Embryonic facial prominence (tissue), 1 donor: Measurements from ENCODE around the gene GLMN.

Experiments
- DNase-seq: peaks from one replicate; pipeline ENCODE4 v3.0.0-alpha.2; 2016; ENCODE audit errors: extremely low spot score

Gene GLMN, protein sequence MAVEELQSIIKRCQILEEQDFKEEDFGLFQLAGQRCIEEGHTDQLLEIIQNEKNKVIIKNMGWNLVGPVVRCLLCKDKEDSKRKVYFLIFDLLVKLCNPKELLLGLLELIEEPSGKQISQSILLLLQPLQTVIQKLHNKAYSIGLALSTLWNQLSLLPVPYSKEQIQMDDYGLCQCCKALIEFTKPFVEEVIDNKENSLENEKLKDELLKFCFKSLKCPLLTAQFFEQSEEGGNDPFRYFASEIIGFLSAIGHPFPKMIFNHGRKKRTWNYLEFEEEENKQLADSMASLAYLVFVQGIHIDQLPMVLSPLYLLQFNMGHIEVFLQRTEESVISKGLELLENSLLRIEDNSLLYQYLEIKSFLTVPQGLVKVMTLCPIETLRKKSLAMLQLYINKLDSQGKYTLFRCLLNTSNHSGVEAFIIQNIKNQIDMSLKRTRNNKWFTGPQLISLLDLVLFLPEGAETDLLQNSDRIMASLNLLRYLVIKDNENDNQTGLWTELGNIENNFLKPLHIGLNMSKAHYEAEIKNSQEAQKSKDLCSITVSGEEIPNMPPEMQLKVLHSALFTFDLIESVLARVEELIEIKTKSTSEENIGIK

GRCh38 chr1:92298573-92299476, at the start of gene GLMN, which contains the start of gene RPAP2:
TSS of gene GLMN (minus strand) at chr1:92298987. CDS start at chr1:92297999, 988 bp downstream.
TSS of gene RPAP2 (plus strand) at chr1:92299059. CDS start at chr1:92299074, 15 bp downstream.
- peak; percentile 68 for DNase-seq

GRCh38 chr1:92346866-92347640, 48.3 kb upstream of the GLMN start:
- no peak for DNase-seq

GRCh38 chr1:92343061-92343460, 44.3 kb upstream of the GLMN start:
- DNase-seq: no peak

DNA sequence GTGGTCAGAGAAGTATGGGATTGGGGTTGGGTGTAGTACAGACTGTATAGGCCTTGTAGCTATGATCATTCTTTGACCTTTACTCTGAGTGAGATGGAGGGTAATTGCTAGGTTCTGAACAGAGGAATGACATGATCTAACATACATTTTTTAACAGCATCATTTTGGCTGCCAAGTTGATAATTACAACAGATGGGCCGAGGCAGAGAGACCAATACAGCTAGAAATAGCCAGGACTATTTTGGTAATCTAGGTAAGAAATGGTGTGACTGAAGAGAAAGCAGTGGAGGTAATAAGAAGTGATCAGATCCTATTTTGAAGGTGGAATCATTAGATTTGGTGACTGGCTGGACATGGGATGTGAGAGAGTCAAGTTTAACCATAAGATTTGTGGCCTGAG, 43.6 kb upstream of the GLMN start:
- no peak for DNase-seq

DNA sequence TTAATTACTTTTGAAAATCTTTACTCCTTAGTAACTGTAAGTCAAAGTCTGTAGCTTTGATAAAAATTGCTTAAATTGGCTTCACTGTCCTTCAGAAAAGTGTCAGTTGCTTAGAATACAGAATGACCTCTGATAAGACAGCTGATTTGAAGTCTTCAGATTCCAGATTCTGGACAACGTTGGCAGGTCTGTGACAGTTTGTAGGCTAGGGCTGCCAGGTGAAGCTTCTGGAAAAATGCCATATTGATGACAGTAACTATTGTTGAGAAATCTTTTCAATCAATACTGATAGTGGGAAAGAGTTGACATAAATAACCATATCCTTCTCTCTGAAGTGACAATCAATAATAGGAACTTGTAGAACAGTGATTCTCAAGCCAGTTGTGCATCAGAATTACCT, 41.4 kb upstream of the GLMN start:
- no peak for DNase-seq

DNA sequence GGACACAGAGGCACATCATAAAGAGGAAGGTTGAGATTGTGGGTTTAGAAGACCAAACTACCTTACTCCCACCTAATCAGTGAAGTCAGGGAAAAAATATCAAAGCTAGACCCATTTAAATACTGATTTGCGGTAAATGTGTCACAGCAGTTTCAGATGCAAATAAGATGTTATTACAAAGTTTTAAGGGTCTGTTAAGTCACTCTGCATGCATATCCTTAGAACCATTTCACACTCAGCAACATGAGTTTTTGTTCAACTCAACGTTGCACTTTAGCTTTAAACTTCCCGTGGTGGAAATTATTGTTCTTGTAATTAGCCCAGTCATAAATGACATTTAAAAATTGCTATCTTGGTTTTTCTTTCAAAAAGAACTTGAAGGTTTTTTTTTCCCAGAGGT, 34.9 kb upstream of the GLMN start:
- DNase-seq: no peak

DNA sequence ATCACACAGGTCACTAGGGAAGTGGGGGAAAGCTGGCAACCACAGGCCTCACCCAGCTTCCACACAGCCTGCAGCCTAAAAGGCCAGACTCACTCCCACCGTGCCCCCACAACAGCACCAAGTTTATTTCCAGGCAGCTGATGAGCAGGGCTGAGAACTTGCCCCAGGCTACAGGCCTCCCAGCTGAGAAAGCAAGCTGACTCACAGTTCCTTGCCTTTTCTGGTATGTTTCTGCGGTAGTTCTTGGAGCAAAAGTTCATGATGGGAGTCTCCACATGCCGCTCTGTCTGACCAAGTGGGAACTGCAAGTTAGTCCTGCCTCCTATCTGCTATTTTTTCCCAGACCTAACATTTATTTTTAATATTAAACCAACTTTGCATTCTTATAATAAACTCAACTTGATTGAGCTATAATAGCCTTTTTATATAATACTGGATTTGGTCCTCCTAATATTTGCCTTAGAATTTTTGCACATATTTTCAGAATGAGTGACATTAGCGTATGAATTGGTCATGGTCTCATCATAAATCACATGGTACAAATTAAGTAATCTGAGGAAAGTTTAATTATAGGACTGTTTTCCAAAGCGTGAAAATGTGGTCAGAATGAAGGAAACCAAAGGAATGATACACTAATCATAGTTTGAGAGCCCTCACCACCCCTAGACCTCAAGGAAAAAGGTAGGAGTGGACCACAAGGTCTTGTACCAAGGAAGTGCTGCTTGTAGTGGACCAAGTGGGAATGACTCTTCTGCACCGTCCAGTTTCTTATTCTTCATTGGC, 30.8 kb upstream of the GLMN start:
- no peak for DNase-seq

DNA sequence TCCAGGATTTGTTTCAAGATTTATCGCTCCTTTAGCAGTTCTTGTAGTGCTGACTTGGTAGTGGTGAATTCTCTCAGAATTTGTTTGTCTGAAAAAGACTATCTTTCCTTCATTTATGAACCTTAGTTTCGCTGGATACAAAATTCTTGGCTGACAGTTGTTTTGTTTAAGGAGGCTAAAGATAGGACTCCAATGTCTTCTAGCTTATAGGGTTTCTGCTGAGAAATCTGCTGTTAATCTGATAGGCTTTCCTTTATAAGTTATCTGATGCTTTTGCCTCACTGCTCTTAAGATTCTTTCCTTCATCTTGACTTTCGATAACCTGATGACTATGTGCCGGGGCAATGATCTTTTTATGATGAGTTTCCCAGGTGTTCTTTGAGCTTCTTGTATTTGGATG, 29.0 kb upstream of the GLMN start:
- no peak for DNase-seq

DNA sequence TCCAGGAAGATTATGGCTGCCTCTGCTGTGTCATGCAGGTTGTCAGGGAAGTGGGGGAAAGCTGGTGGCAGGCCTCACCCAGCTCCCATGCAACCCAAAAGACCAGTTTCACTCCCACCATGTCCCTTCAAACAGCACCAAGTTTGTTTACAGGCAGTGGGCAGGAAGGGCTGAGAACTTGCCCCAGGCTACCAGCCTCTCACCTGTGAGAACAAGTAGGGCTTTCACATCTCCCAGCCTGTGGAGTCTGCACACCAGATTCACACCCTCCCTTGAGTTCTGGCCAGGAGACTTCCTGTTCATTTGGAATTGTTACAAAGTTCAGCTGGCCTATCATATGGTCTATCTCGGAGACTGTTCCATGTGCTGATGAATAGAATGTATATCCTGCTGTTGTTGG, 27.9 kb upstream of the GLMN start:
- no peak for DNase-seq

DNA sequence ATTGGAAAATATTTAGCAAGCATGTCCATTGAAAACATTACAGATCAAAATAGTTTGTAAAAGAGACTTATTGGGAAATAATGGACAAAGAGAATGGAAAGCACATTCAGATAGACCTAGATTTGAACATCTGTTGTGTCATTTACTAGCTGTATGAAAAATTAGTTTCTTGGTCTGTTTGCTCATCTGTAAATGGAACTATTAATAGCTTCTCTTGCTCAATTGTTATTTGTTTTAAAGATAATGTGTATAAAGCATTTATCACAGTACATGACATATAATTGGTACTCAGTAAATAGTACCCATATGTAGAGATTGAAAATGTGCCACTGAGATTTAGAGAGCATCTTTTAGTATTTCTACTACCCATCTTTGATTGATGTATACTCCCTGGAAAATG, 26.0 kb upstream of the GLMN start:
- no peak for DNase-seq

GRCh38 chr1:92323473-92324453, 25.0 kb upstream of the GLMN start:
- no peak for DNase-seq

DNA sequence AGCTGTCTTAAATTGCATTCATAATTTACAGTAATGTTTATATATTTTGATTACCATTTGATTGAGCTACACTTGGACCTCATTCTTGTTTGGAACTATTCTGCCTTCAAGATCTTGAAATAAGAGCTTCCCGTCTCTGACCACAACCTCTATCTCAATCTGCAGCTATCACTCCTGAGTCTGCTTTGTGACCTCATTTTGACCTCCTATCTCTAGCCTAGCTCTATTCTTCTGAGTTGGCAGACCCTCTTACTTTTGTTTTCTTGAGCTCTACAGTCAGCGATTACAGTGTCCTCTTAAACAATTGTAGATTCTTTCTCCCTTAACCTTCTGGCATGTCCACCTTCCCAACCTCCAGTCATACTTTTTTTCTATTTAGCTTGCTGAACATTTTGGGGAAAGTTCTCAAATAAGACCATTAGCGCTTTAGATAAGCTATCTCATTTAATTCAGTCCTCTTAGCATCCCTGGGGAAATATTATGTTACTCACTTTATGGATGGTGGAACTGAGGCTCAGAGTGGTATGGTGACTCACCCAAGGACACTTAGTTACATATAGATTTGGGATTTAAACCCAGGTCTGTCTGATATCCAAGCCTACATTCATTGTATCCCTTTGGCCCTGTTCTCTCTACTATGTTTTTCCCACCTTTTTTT, 19.2 kb upstream of the GLMN start:
- no peak for DNase-seq

DNA sequence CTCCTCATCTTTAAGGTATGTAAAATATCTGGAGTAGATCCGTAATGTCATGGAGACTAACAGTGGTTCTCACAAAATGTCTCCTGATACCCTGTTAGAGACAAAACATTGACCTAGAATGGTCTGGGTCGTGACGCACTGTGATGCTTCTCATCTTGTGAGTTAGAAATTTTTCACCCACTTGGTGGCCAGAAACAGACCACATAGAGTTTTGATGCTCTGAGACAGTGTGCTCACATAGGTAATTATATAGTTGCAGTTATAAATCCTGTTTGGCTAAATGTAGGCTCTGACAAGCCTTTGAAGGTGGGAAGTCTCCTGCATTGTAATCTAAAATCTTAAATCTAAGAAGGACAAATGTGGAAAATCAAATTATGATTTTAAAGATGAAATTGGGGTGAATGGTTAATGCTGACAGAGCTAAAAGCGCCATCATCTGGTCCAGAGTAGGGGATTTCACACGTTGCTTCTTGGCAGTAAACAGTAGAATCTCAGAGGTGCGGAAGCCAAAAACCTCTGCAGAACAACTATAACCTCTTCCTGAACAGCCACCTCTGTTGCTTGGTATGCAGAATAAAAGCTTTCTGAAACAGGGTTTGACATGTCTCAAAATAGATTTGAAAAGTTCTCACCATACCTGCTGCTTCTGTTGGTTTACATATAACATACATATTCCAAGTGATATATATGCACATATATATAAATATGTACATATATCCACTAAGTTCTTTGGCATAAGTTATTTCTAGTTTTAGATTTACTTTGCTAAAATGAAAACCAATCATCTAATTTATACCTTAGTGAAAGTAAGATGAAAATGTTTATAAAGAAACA, 17.2 kb upstream of the GLMN start:
- no peak for DNase-seq

- no peak for DNase-seq
Observed at GRCh38 chr1:92314024-92314423, 15.2 kb upstream of the GLMN start.

GRCh38 chr1:92310185-92310597, 11.4 kb upstream of the GLMN start:
- DNase-seq: no peak

DNA sequence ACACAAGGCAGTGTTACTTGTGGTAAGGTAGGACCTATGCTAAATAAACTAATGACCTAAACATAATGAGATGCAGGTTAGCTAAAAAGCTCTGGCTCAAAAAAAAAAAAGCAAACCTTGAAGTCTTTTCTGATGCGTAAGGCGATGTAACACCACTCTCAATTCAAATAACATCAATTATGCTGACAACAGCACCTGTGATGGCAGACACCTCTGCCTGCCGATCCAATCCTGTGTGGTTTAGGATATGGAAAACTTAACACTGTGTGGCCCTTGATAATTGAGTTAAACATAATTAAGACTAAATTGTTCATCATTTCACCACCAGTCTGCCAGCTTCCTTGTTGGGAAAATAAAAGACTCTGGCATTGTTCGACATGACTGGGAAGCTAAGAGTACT, 9.2 kb upstream of the GLMN start:
- no peak for DNase-seq

DNA sequence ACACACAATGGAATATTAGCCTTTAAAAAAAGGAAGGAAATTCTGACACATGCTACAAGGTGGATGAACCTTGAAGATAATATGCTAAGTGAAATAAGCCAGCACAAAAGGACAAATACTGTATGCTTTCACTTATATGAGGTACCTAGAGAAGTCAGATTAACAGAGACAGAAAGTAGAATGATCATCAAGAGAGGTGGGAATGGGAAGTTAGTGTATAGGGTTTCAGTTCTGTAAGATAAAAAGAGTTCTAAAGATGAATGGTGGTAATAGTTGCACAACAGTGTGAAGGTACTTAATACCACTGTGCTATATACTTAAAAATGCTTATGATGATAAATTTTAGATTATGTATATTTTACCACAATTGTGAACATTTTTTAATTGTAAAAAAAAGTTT, 7.2 kb upstream of the GLMN start:
- no peak for DNase-seq

GRCh38 chr1:92301021-92301420, 2.2 kb upstream of the GLMN start:
- no peak for DNase-seq
